ENCODE data around the gene TRIM66.

- TF ChIP-seq EZH2 (IDR thresholded peaks at IDR 0.05; ENCODE audit: insufficient read depth, low read length), result no peak
- TF ChIP-seq, protein P1, sequence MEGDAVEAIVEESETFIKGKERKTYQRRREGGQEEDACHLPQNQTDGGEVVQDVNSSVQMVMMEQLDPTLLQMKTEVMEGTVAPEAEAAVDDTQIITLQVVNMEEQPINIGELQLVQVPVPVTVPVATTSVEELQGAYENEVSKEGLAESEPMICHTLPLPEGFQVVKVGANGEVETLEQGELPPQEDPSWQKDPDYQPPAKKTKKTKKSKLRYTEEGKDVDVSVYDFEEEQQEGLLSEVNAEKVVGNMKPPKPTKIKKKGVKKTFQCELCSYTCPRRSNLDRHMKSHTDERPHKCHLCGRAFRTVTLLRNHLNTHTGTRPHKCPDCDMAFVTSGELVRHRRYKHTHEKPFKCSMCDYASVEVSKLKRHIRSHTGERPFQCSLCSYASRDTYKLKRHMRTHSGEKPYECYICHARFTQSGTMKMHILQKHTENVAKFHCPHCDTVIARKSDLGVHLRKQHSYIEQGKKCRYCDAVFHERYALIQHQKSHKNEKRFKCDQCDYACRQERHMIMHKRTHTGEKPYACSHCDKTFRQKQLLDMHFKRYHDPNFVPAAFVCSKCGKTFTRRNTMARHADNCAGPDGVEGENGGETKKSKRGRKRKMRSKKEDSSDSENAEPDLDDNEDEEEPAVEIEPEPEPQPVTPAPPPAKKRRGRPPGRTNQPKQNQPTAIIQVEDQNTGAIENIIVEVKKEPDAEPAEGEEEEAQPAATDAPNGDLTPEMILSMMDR (IDR thresholded peaks at IDR 0.05; ENCODE audit: insufficient read depth, low read depth, low read length), result no peak
Measured at GRCh38 chr11:8587915-8588314, 94.5 kb downstream of the TRIM66 start.

Measured in astrocyte (in vitro differentiated cells and primary cell).